ENCODE measurements around the gene SNRPA. TPM values are rescaled to one million over a fixed set of nuclear protein-coding genes. Genes with fewer than 3 reads are reported as not detected.
"Not testable (repeated sequence)": the region's sequence is repeated elsewhere in the genome, so short reads cannot be mapped to it uniquely, and the experiment has no call there.

Gene SNRPA
- total RNA-seq, 1 donor, result 34.1 TPM

- no peak overlapping the region for H3K4me3 ChIP-seq (ENCODE audit: low read depth, low read length)
- no peak for TF ChIP-seq CTCF (IDR thresholded peaks at IDR 0.05; ENCODE audit: insufficient read depth, low read depth, low read length)
- DNase-seq (ENCODE audit: low read depth), result no peak
Measured at GRCh38 chr19:40768869-40769268, 17.9 kb downstream of the SNRPA start.

- DNase-seq (ENCODE audit: low read depth), result peak; percentile 66
- not testable (repeated sequence) for H3K4me3 ChIP-seq (ENCODE audit: low read depth, low read length)
Measured at GRCh38 chr19:40771101-40771862, 20.3 kb downstream of the SNRPA start.

DNA sequence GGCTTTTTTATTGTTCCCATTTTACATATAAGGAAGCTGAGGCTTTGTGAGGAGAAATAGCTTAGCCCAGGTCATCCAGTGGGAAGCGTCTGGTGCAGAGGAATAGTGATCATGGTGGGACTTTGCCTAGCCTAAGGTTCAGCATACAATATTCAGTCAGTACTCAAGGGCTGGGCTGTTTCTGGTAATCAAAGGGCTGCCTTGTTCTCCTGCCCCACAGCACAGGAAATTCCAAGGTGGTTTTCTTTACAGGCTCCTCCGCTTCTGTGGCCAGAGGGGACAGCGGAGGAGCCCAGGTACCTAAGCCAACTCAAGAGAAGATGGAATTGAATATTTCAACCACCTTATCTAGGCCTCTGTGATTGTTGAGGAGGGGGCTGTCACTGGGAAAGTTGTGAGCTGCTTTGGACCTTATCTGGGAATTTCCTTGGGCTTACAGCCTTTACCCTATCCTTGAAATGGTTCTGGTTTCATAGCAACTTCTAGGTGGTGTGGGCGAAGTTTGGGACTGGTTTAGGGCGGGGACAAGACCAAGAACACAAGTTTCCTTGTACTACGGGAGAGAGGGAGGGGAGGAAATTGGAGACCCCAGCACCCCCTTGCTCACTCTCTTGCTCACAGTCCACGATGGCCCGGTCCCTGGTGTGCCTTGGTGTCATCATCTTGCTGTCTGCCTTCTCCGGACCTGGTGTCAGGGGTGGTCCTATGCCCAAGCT is 24.1 kb downstream of the SNRPA start, which contains the start of gene MIA:
MIA (plus strand) TSS at position 606 of the 716 bp plus-strand sequence; CDS start at position 628, 22 bp downstream.
- H3K4me3 ChIP-seq (ENCODE audit: low read depth, low read length), result no peak within 1 kb of the TSS
- no peak for DNase-seq (ENCODE audit: low read depth)
- no peak for TF ChIP-seq CTCF (IDR thresholded peaks at IDR 0.05; ENCODE audit: insufficient read depth, low read depth, low read length)

- no peak for TF ChIP-seq CTCF (IDR thresholded peaks at IDR 0.05; ENCODE audit: insufficient read depth, low read depth, low read length)
- no peak overlapping the region for H3K4me3 ChIP-seq (ENCODE audit: low read depth, low read length)
- DNase-seq (ENCODE audit: low read depth), result no peak
Measured at GRCh38 chr19:40775632-40776022, 24.6 kb downstream of the SNRPA start.

- H3K4me3 ChIP-seq (ENCODE audit: low read depth, low read length), result no peak overlapping the region
- no peak for DNase-seq (ENCODE audit: low read depth)
- TF ChIP-seq CTCF (IDR thresholded peaks at IDR 0.05; ENCODE audit: insufficient read depth, low read depth, low read length), result no peak
Measured at GRCh38 chr19:40776364-40776763, 25.4 kb downstream of the SNRPA start.

- H3K4me3 ChIP-seq (ENCODE audit: low read depth, low read length), result peak overlapping the region; percentile 65
- TF ChIP-seq CTCF (IDR thresholded peaks at IDR 0.05; ENCODE audit: insufficient read depth, low read depth, low read length), result no peak
- peak; percentile 95 for DNase-seq (ENCODE audit: low read depth)
Measured at GRCh38 chr19:40776932-40777644, 26.1 kb downstream of the SNRPA start.

DNA sequence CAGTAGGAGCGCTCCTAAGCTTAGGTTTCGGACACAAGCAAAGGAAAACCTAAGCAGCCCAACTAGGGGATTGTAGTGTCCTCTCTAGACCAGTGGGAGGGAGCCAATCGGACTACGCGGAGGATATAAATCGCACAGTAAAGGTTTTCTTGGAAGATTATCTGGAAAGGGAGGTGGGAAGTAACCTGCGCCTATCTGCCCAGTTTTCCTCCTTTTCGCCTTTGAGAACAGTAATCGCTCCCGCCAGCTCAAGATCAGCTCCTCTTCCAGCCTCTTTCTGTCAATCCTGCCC is 26.6 kb downstream of the SNRPA start:
- DNase-seq (ENCODE audit: low read depth), result no peak
- H3K4me3 ChIP-seq (ENCODE audit: low read depth, low read length), result peak overlapping the region; percentile 65
- no peak for TF ChIP-seq CTCF (IDR thresholded peaks at IDR 0.05; ENCODE audit: insufficient read depth, low read depth, low read length)

Measured in fibroblast of villous mesenchyme (primary cell).